Testis (tissue), 3 donors: Measurements from ENCODE around the gene PGM2. TPM values are rescaled to one million over a fixed set of nuclear protein-coding genes. Genes with fewer than 3 reads are reported as not detected.
"Not testable (repeated sequence)": the region's sequence is repeated elsewhere in the genome, so short reads cannot be mapped to it uniquely, and the experiment has no call there.

Experiments used
- DNase-seq: peaks from one replicate; pipeline ENCODE4 v3.0.0-alpha.2; 2019
- H3K27ac ChIP-seq, 2 donors: fragments of 200-600 bp; sonication (generic); one replicate each; pipeline ENCODE4 v1.5.1; 2019
- H3K27me3 ChIP-seq: fragments of 200-600 bp; sonication (generic); one replicate; pipeline ENCODE4 v1.5.1; 2019
- H3K36me3 ChIP-seq: fragments of 200-600 bp; sonication (generic); one replicate; pipeline ENCODE4 v1.5.1; 2017; ENCODE audit warnings: low read depth; ENCODE audit errors: missing control alignments
- H3K4me1 ChIP-seq: fragments of 200-600 bp; sonication (generic); one replicate; pipeline ENCODE4 v1.5.1; 2019
- H3K4me3 ChIP-seq, 2 donors: fragments of 200-600 bp; sonication (generic); one replicate each; pipeline ENCODE4 v1.5.1; 2017 to 2019
- H3K9me3 ChIP-seq: fragments of 200-600 bp; sonication (generic); one replicate; pipeline ENCODE4 v1.5.1; 2017
- POLR2A ChIP-seq: fragments of 450-650 bp; IDR thresholded peaks from one replicate; pipeline ENCODE4 v1.6.1; 2017; ENCODE audit warnings: antibody characterized with exemption, mild to moderate bottlenecking, moderate library complexity
- WGBS, 2 donors: methylation state at CpG; one replicate each; pipeline ENCODE4 v1.1.5; 2018; 5-methylcytosine and 5-hydroxymethylcytosine counted together
- intact Hi-C: fragments of 100-400 bp; cut with DNase I; formaldehyde crosslinking; loops from one replicate; pipeline ENCODE4 v1.15.1; 2023; ENCODE audit warnings: low total_unique reads
- polyA plus RNA-seq: library from polyadenylated mRNA; stranded (reverse); fragments of 350-450 nt; fragmentation: Illumina TruSeq; extraction: RNeasy Lipid Tissue Mini Kit (QIAGEN cat#74804); gene quantifications from one replicate; pipeline ENCODE4 v1.2.3, GENCODE V29; 2014; ENCODE audit warnings: low read depth, low replicate concordance; ENCODE audit not compliant: insufficient read depth
- total RNA-seq, 2 donors: library from RNA; depleted of rRNA; stranded (reverse); fragments of >200 nt; gene quantifications; one replicate each; pipeline ENCODE4 v1.2.3, GENCODE V29; 2016
- TF ChIP-seq, protein P1 (sequence below), 3 experiments: fragments of 450-650 bp in 2 of 3; fragments of 200-600 bp in 1 of 3; sonication (generic) in 1 of 3; IDR thresholded peaks; one replicate each; pipeline ENCODE4 v1.5.1; 2016 to 2019; ENCODE audit warnings: antibody characterized with exemption in 3 of 3, mild to moderate bottlenecking in 2 of 3, moderate library complexity in 1 of 3

The PGM2 gene
- total and polyA plus RNA-seq, 3 donors from 2014 or later: 12.9 to 29.1 (median 27.0) TPM

DNA sequence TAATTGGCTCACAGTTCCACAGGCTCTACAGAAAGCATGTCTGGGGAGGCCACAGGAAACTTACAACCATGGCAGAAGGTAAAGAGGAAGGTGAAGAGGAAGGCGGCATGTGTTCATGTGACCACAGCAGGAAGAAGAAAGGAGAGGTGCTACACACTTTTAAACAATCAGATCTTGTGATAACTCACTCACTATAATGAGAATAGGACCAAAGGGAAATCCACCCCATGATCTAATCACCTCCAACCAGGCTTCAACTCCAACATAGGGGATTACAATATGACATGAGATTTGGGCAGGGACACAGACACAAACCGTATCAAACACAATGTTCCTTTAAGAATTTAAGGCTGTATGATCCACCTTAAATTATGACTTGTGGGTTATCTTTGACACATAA is 10.5 kb upstream of the PGM2 start:
- H3K27ac ChIP-seq: no peak overlapping the region
- no peaks in the 10 kb centered on the region for H3K27me3 ChIP-seq
- H3K36me3 ChIP-seq: no peaks in the 10 kb centered on the region
- no peaks in the 10 kb centered on the region for H3K9me3 ChIP-seq
- no peaks in the 10 kb centered on the region for H3K4me1 ChIP-seq
- TF ChIP-seq, protein P1, sequence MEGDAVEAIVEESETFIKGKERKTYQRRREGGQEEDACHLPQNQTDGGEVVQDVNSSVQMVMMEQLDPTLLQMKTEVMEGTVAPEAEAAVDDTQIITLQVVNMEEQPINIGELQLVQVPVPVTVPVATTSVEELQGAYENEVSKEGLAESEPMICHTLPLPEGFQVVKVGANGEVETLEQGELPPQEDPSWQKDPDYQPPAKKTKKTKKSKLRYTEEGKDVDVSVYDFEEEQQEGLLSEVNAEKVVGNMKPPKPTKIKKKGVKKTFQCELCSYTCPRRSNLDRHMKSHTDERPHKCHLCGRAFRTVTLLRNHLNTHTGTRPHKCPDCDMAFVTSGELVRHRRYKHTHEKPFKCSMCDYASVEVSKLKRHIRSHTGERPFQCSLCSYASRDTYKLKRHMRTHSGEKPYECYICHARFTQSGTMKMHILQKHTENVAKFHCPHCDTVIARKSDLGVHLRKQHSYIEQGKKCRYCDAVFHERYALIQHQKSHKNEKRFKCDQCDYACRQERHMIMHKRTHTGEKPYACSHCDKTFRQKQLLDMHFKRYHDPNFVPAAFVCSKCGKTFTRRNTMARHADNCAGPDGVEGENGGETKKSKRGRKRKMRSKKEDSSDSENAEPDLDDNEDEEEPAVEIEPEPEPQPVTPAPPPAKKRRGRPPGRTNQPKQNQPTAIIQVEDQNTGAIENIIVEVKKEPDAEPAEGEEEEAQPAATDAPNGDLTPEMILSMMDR (IDR thresholded peaks at IDR 0.05): no peak
- TF ChIP-seq POLR2A: no peak
- H3K4me3 ChIP-seq: no peak overlapping the region
- WGBS, 2 donors: 64 to 67% methylated on average over 2 of the region's 2 CpGs
- intact Hi-C loops: no loop called here
- no peak for DNase-seq

- Histone ChIP-seq H3K27me3 (no peaks in the 10 kb centered on the region), H3K4me1 (no peaks in the 10 kb centered on the region), H3K4me3 (no peak overlapping the region), H3K9me3 (no peaks in the 10 kb centered on the region), H3K27ac (no peak overlapping the region), H3K36me3 (no peaks in the 10 kb centered on the region)
- WGBS, 2 donors: 75 to 77% methylated on average over 3 of the region's 3 CpGs
- intact Hi-C loops: no loop called here
- TF ChIP-seq POLR2A: no peak
- TF ChIP-seq, protein P1 (IDR thresholded peaks at IDR 0.05): no peak
- no peak for DNase-seq
These were observed 9.8 kb upstream of the PGM2 start for GRCh38 chr4:37816719-37817118.

GRCh38 chr4:37818752-37819151 is 7.7 kb upstream of the PGM2 start:
- no peak for DNase-seq
- TF ChIP-seq, protein P1 (IDR thresholded peaks at IDR 0.05): no peak
- TF ChIP-seq POLR2A: no peak
- Histone ChIP-seq H3K4me1 (no peaks in the 10 kb centered on the region), H3K9me3 (no peaks in the 10 kb centered on the region), H3K36me3 (no peaks in the 10 kb centered on the region), H3K27me3 (no peaks in the 10 kb centered on the region), H3K4me3 (no peak overlapping the region), H3K27ac (no peak overlapping the region)
- intact Hi-C loops: no loop called here
- 87 to 94% methylated on average over 5 of the region's 5 CpGs for WGBS, 2 donors

DNA sequence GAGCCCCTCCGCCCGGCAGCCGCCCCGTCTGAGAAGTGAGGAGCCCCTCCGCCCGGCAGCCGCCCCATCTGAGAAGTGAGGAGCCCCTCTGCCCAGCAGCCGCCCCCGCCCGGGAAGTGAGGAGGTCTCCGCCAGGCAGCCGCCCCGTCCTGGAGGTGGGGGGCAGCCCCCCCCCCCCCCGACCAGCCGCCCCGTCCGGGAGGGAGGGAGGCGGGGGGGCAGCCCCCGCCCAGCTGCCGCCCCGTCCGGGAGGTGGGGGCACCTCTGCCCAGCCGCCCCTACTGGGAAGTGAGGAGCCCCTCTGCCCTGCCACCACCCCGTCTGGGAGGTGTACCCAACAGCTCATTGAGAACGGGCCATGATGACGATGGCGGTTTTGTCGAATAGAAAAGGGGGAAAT is 6.0 kb upstream of the PGM2 start:
- intact Hi-C loops, H3K4me1 ChIP-seq, H3K27me3 ChIP-seq, DNase-seq, H3K4me3 ChIP-seq, H3K36me3 ChIP-seq, H3K27ac ChIP-seq, H3K9me3 ChIP-seq: not testable (repeated sequence)
- 93% methylated on average over 3 to 23 of the region's 28 CpGs for WGBS, 2 donors

DNA sequence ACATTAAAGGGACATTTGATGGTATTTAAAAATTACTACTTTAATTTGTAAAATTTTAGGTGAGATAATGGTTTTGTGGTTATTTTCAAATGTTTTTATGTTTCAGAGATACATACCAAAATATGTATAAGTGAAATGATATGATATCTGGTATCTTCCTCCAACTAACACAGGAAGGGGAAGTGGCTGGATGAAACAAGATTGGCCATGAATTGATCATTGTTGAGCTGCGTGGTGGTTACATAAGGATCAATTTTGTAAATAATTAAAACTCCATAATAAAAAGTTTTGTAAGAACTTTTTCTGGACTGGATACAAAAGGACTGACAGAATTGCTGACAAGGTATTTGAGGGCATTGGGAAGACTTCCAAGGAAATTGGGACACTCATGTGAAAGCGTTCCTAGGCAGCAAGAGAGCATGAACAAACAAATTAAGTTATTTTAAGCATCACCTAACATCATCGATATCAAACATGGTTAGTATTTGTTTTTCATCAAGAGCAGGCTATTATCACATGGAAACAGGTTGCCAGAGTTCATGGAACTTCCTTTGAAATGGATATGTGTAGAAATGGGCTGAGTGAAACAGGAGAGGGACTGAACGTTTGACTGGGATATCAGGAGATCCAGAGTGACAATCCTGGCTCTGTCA is 4.4 kb upstream of the PGM2 start:
- Histone ChIP-seq H3K27ac (no peak overlapping the region), H3K27me3 (no peaks in the 10 kb centered on the region), H3K4me3 (no peak overlapping the region), H3K36me3 (no peaks in the 10 kb centered on the region), H3K4me1 (peaks cover 5% of the 10 kb centered on the region), H3K9me3 (no peaks in the 10 kb centered on the region)
- no peak for TF ChIP-seq POLR2A
- TF ChIP-seq, protein P1 (IDR thresholded peaks at IDR 0.05): no peak
- DNase-seq: no peak
- intact Hi-C loops: no loop called here
- 70 to 73% methylated on average over 4 of the region's 4 CpGs for WGBS, 2 donors
